GM21381 (cell line): ENCODE data around the gene LPAR2.
A peak's percentile ranks its signal among the peaks of the same experiment; 100 is the strongest.
"Not testable (repeated sequence)": the region's sequence is repeated elsewhere in the genome, so short reads cannot be mapped to it uniquely, and the experiment has no call there.

Experiments
- ATAC-seq: cut with Tn5 transposase; IDR thresholded peaks from one replicate; pipeline ENCODE4 v1.9.1; 2021; ENCODE audit warnings: mild to moderate bottlenecking, moderate library complexity; ENCODE audit not compliant: unreplicated experiment

LPAR2 gene

GRCh38 chr19:19633711-19634515, 5.9 kb upstream of the LPAR2 start:
- ATAC-seq = no peak

GRCh38 chr19:19632661-19633060, 4.6 kb upstream of the LPAR2 start:
- no peak for ATAC-seq

- ATAC-seq = no peak
These were observed 3.3 kb upstream of the LPAR2 start for GRCh38 chr19:19631346-19631745.

GRCh38 chr19:19630426-19630825, 2.4 kb upstream of the LPAR2 start:
- no peak for ATAC-seq

- no peak for ATAC-seq
These were observed 2.0 kb upstream of the LPAR2 start for GRCh38 chr19:19630062-19630414.

GRCh38 chr19:19628501-19629134, 598 bp upstream of the LPAR2 start:
- no peak for ATAC-seq

- ATAC-seq = no peak
These were observed 1.2 kb downstream of the LPAR2 start for GRCh38 chr19:19626516-19627472.

GRCh38 chr19:19624032-19624570, 3.9 kb downstream of the LPAR2 start:
- ATAC-seq = no peak

GRCh38 chr19:19623383-19623782, 4.6 kb downstream of the LPAR2 start:
- no peak for ATAC-seq

GRCh38 chr19:19619849-19620210, 8.2 kb downstream of the LPAR2 start:
- ATAC-seq = no peak

GRCh38 chr19:19619181-19619848, 8.7 kb downstream of the LPAR2 start:
- no peak for ATAC-seq

GRCh38 chr19:19618219-19619051, 9.6 kb downstream of the LPAR2 start, which contains the start of gene PBX4:
Gene PBX4 (minus strand): TSS chr19:19618687. CDS start chr19:19618629, 58 bp downstream.
- peak; percentile 91 for ATAC-seq

GRCh38 chr19:19615086-19615485, 12.9 kb downstream of the LPAR2 start:
- no peak for ATAC-seq

- no peak for ATAC-seq
These were observed 14.5 kb downstream of the LPAR2 start for GRCh38 chr19:19613506-19613905.

GRCh38 chr19:19610376-19611202, 17.4 kb downstream of the LPAR2 start:
- no peak for ATAC-seq

GRCh38 chr19:19606686-19607085, 21.3 kb downstream of the LPAR2 start:
- ATAC-seq = not testable (repeated sequence)

- no peak for ATAC-seq
These were observed 22.0 kb downstream of the LPAR2 start for GRCh38 chr19:19606021-19606420.

- ATAC-seq = no peak
These were observed 25.2 kb downstream of the LPAR2 start for GRCh38 chr19:19602713-19603324.
